ENCODE data around the gene PPP1R14B.

The PPP1R14B gene

DNA sequence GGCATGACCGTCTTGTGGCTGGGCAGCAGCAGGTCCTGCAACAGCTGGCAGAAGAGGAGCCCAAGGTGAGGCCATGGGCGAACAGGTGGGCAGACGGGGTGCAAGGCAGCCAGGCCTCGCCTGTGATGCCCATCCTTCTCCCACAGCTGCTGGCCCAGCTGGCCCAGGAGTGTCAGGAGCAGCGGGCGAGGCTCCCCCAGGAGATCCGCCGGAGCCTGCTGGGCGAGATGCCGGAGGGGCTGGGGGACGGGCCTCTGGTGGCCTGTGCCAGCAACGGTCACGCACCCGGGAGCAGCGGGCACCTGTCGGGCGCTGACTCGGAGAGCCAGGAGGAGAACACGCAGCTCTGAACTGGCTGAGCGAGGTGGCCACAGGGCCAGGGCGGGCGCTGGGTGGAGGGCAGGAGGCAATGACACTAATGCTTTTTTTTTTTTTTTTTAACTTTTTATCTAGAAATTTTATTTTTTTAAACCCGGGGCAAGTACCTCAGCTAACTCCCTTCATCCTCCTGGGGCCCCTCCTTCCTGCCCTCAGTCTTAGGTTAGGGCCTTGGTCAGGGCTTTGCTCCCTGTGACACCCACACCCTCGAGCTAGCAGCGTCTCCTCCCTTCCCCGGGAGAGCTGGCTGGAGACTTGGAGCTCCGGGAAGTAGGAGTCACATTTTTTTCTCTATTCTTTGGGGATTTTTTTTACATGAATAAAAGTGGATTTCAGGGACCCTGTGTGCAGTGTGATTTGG, 20.6 kb upstream of the PPP1R14B start:
- H3K9me3 ChIP-seq (ENCODE audit: control insufficient read depth in 5 of 5, low read length in 5 of 5) = peaks cover 0 to 3% (median 0%) of the 10 kb centered on the region in 5 donors
- peak overlapping the region in 4 of 5 donors; percentile 60 to 91 (median 86) for H3K9ac ChIP-seq (ENCODE audit: low read length in 5 of 5)
- H3K4me3 ChIP-seq (ENCODE audit: low read depth in 1 of 5, low read length in 5 of 5) = no peak overlapping the region
- H3K27ac ChIP-seq (ENCODE audit: low read depth, low read length) = peak overlapping the region; percentile 99
- peaks cover 26 to 47% (median 36%) of the 10 kb centered on the region in 5 donors for H3K4me1 ChIP-seq (ENCODE audit: control insufficient read depth in 5 of 5, insufficient read depth in 5 of 5, low read length in 5 of 5)
- H3K36me3 ChIP-seq (ENCODE audit: control insufficient read depth in 5 of 5, insufficient read depth in 5 of 5, low read length in 5 of 5) = peaks cover 0 to 41% (median 39%) of the 10 kb centered on the region in 5 donors
- H3K27me3 ChIP-seq (ENCODE audit: control insufficient read depth in 5 of 5, insufficient read depth in 4 of 5, low read length in 5 of 5) = peaks cover 0 to 13% (median 0%) of the 10 kb centered on the region in 5 donors

DNA sequence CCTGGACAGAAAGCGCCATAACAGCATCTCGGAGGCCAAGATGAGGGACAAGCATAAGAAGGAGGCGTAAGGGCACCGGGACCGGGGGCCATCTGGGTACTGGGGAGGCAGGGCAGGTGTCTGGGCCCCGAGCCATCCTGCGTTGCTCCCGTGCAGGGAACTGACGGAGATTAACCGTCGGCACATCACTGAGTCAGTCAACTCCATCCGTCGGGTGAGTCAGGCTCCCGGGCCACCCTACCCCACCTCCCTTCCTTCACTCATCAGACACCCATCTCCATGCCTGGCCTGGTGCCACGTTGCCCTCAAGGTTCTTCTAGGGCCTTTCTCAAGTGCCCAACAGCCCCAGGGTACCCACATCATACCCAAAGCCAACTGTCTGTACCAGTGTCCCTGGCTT, 19.6 kb upstream of the PPP1R14B start:
- no peak overlapping the region for H3K9ac ChIP-seq (ENCODE audit: low read length in 5 of 5)
- H3K4me1 ChIP-seq (ENCODE audit: control insufficient read depth in 5 of 5, insufficient read depth in 5 of 5, low read length in 5 of 5) = peaks cover 26 to 37% (median 28%) of the 10 kb centered on the region in 5 donors
- H3K4me3 ChIP-seq (ENCODE audit: low read depth in 1 of 5, low read length in 5 of 5) = no peak overlapping the region
- H3K9me3 ChIP-seq (ENCODE audit: control insufficient read depth in 5 of 5, low read length in 5 of 5) = peaks cover 0 to 3% (median 0%) of the 10 kb centered on the region in 5 donors
- H3K36me3 ChIP-seq (ENCODE audit: control insufficient read depth in 5 of 5, insufficient read depth in 5 of 5, low read length in 5 of 5) = peaks cover 0 to 51% (median 49%) of the 10 kb centered on the region in 5 donors
- H3K27ac ChIP-seq (ENCODE audit: low read depth, low read length) = no peak overlapping the region
- peaks cover 0 to 13% (median 0%) of the 10 kb centered on the region in 5 donors for H3K27me3 ChIP-seq (ENCODE audit: control insufficient read depth in 5 of 5, insufficient read depth in 4 of 5, low read length in 5 of 5)

DNA sequence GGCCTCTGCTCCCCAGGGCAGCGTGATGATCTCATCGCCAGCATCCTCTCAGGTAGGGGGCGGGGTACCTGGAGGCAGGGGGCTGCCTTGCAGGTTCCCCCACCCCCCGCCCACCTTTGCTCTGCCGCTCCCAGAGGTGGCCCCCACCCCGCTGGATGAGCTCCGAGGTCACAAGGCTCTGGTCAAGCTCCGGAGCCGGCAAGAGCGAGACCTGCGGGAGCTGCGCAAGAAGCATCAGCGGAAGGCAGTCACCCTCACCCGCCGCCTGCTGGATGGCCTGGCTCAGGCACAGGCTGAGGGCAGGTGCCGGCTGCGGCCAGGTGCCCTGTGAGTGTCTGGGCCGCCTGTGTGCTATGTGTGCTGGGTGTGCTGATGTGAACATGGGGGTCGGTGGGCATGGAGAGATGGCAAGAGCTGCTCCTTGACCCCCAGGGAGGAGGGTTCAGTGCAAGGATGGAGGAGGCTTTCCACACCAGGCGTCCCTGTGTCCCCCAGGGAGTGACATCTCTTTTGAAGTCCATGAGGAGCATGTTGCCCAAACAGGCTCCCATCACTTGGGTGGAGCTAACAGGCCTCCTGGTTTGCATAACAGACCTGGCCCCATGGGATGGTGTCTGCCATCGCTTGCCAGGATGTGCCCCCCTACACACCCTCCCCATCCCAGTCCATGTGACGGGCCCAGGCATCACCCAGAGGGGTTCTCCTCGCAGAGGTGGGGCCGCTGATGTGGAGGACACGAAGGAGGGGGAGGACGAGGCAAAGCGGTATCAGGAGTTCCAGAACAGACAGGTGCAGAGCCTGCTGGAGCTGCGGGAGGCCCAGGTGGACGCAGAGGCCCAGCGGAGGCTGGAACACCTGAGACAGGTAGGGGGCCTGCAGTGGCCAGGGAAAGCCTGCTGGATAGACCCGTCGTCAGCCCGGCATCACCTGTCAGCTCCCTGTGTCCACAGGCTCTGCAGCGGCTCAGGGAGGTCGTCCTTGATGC, 18.7 kb upstream of the PPP1R14B start:
- H3K9me3 ChIP-seq (ENCODE audit: control insufficient read depth in 5 of 5, low read length in 5 of 5) = no peaks in the 10 kb centered on the region
- no peak overlapping the region for H3K9ac ChIP-seq (ENCODE audit: low read length in 5 of 5)
- H3K27ac ChIP-seq (ENCODE audit: low read depth, low read length) = no peak overlapping the region
- H3K36me3 ChIP-seq (ENCODE audit: control insufficient read depth in 5 of 5, insufficient read depth in 5 of 5, low read length in 5 of 5) = peaks cover 0 to 56% (median 52%) of the 10 kb centered on the region in 5 donors
- no peak overlapping the region for H3K4me3 ChIP-seq (ENCODE audit: low read depth in 1 of 5, low read length in 5 of 5)
- peaks cover 17 to 34% (median 26%) of the 10 kb centered on the region in 5 donors for H3K4me1 ChIP-seq (ENCODE audit: control insufficient read depth in 5 of 5, insufficient read depth in 5 of 5, low read length in 5 of 5)
- peaks cover 0 to 5% (median 0%) of the 10 kb centered on the region in 5 donors for H3K27me3 ChIP-seq (ENCODE audit: control insufficient read depth in 5 of 5, insufficient read depth in 4 of 5, low read length in 5 of 5)

DNA sequence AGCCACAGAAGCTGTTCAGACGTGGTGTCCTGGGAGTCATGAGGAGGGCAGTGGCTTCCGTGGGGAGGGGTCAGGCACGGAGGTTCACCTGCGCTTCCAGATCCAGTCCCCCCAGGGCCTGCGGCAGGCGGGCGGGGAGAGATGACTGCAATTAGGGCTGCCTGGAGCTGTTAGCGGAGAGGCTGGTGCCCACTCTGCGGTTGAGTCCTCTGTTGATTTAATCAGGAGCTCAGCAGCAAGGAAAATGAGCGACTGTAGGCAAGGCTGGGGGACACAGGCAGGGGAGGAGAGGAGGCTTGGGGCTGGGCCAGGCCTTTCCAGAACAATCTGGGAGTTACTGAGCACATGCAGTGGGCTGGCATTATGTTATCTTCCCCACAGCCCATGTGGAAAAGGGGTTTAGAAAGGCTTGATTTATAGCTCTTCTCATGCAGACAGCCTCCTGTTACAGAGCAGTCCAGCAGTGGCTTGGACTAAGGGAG, 17.7 kb upstream of the PPP1R14B start:
- H3K9me3 ChIP-seq (ENCODE audit: control insufficient read depth in 5 of 5, low read length in 5 of 5) = no peaks in the 10 kb centered on the region
- H3K36me3 ChIP-seq (ENCODE audit: control insufficient read depth in 5 of 5, insufficient read depth in 5 of 5, low read length in 5 of 5) = peaks cover 0 to 67% (median 62%) of the 10 kb centered on the region in 5 donors
- no peaks in the 10 kb centered on the region for H3K27me3 ChIP-seq (ENCODE audit: control insufficient read depth in 5 of 5, insufficient read depth in 4 of 5, low read length in 5 of 5)
- H3K9ac ChIP-seq (ENCODE audit: low read length in 5 of 5) = no peak overlapping the region
- no peak overlapping the region for H3K4me3 ChIP-seq (ENCODE audit: low read depth in 1 of 5, low read length in 5 of 5)
- no peak overlapping the region for H3K27ac ChIP-seq (ENCODE audit: low read depth, low read length)
- peaks cover 10 to 28% (median 23%) of the 10 kb centered on the region in 5 donors for H3K4me1 ChIP-seq (ENCODE audit: control insufficient read depth in 5 of 5, insufficient read depth in 5 of 5, low read length in 5 of 5)

DNA sequence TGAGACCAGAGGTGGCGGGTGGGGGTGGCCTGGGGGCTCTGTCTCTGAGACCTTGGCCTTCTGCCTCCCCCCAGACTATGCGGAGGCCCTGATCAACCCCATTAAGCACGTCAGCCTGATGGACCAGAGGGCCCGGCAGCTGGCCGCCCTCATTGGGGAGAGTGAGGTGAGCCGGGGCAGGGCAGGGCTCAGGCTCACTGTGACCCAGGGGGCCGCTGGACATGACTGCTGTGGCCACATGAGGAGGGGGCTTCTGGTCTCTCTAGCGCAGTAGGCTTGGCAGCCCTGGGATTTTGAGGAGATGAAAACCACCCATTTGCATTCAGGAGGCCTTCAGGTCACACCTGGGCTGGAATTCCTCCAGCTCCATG, 17.2 kb upstream of the PPP1R14B start:
- H3K36me3 ChIP-seq (ENCODE audit: control insufficient read depth in 5 of 5, insufficient read depth in 5 of 5, low read length in 5 of 5) = peaks cover 0 to 72% (median 67%) of the 10 kb centered on the region in 5 donors
- no peak overlapping the region for H3K27ac ChIP-seq (ENCODE audit: low read depth, low read length)
- no peaks in the 10 kb centered on the region for H3K9me3 ChIP-seq (ENCODE audit: control insufficient read depth in 5 of 5, low read length in 5 of 5)
- no peak overlapping the region for H3K4me3 ChIP-seq (ENCODE audit: low read depth in 1 of 5, low read length in 5 of 5)
- H3K27me3 ChIP-seq (ENCODE audit: control insufficient read depth in 5 of 5, insufficient read depth in 4 of 5, low read length in 5 of 5) = no peaks in the 10 kb centered on the region
- peaks cover 9 to 23% (median 20%) of the 10 kb centered on the region in 5 donors for H3K4me1 ChIP-seq (ENCODE audit: control insufficient read depth in 5 of 5, insufficient read depth in 5 of 5, low read length in 5 of 5)
- no peak overlapping the region for H3K9ac ChIP-seq (ENCODE audit: low read length in 5 of 5)

DNA sequence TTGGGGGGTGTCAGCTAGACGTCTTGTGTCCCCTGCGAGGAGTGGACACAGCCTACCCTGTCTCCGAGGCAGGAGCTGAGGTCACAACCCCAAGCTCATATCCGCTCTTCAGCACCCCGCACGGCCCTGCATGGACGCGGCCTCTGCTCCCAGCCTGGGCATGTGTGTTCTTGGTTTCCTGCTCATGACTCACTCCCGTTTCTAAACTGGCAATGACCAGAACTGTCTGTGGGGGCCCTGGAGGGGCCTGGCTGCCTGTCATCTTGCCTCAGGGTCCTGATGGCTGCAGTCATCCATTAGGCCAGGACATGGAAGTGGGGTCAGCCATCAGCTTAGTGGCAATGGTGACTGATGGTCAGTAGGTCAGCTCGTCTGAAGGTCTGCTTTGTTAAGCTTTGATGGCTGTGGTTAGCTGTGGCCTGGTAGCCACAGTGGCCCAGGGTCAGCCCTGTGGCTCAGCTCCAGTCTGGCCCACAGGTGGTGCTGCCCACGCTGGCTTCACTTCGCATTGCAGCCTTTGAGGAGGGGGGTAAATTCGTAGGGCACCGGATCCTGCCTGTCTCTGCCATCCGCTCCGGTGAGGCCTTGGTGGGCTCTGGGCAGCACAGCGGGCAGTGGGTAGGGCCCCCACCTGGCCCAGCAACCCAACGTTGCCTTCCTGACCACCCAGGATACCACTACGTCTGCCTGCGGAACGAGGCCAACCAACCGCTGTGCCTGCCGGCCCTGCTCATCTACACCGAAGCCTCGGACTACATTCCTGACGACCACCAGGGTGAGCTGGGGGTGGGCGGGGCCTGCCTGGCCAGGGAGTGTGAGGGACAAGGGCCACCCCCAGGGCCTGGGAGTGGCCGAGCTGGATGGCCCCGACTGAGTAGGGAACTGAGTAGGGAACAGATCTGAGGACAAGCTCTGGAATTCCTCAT, 16.5 kb upstream of the PPP1R14B start:
- H3K36me3 ChIP-seq (ENCODE audit: control insufficient read depth in 5 of 5, insufficient read depth in 5 of 5, low read length in 5 of 5) = peaks cover 0 to 78% (median 73%) of the 10 kb centered on the region in 5 donors
- H3K27ac ChIP-seq (ENCODE audit: low read depth, low read length) = no peak overlapping the region
- no peaks in the 10 kb centered on the region for H3K9me3 ChIP-seq (ENCODE audit: control insufficient read depth in 5 of 5, low read length in 5 of 5)
- no peaks in the 10 kb centered on the region for H3K27me3 ChIP-seq (ENCODE audit: control insufficient read depth in 5 of 5, insufficient read depth in 4 of 5, low read length in 5 of 5)
- peaks cover 3 to 17% (median 13%) of the 10 kb centered on the region in 5 donors for H3K4me1 ChIP-seq (ENCODE audit: control insufficient read depth in 5 of 5, insufficient read depth in 5 of 5, low read length in 5 of 5)
- no peak overlapping the region for H3K4me3 ChIP-seq (ENCODE audit: low read depth in 1 of 5, low read length in 5 of 5)
- no peak overlapping the region for H3K9ac ChIP-seq (ENCODE audit: low read length in 5 of 5)

DNA sequence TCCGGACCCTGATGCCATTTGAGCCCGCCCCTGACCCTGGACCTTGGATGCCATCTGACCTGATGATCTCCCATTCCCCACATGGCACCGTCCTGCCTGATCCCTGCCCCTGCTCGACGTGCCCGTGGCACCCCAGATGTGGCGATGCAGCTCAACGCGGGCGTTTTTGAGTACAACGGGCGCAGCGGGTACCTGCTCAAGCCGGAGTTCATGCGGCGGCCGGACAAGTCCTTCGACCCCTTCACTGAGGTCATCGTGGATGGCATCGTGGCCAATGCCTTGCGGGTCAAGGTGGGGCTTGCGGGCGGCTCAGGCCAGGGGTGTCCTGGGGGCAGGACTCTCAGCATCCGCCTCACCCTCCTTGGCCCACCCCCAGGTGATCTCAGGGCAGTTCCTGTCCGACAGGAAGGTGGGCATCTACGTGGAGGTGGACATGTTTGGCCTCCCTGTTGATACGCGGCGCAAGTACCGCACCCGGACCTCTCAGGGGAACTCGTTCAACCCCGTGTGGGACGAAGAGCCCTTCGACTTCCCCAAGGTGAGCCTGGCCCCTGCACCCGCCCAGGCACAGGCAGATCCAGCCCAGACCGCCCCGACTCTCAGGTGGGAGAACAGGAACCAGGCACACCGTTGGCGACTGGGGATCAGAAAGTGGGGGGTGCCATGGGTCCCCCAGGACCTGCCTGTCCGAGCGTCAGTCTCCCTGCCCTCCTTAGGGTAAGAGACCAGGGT, 15.7 kb upstream of the PPP1R14B start:
- H3K36me3 ChIP-seq (ENCODE audit: control insufficient read depth in 5 of 5, insufficient read depth in 5 of 5, low read length in 5 of 5) = peaks cover 0 to 85% (median 78%) of the 10 kb centered on the region in 5 donors
- no peaks in the 10 kb centered on the region for H3K27me3 ChIP-seq (ENCODE audit: control insufficient read depth in 5 of 5, insufficient read depth in 4 of 5, low read length in 5 of 5)
- no peaks in the 10 kb centered on the region for H3K9me3 ChIP-seq (ENCODE audit: control insufficient read depth in 5 of 5, low read length in 5 of 5)
- peaks cover 0 to 8% (median 5%) of the 10 kb centered on the region in 5 donors for H3K4me1 ChIP-seq (ENCODE audit: control insufficient read depth in 5 of 5, insufficient read depth in 5 of 5, low read length in 5 of 5)
- no peak overlapping the region for H3K27ac ChIP-seq (ENCODE audit: low read depth, low read length)
- no peak overlapping the region for H3K9ac ChIP-seq (ENCODE audit: low read length in 5 of 5)
- no peak overlapping the region for H3K4me3 ChIP-seq (ENCODE audit: low read depth in 1 of 5, low read length in 5 of 5)

DNA sequence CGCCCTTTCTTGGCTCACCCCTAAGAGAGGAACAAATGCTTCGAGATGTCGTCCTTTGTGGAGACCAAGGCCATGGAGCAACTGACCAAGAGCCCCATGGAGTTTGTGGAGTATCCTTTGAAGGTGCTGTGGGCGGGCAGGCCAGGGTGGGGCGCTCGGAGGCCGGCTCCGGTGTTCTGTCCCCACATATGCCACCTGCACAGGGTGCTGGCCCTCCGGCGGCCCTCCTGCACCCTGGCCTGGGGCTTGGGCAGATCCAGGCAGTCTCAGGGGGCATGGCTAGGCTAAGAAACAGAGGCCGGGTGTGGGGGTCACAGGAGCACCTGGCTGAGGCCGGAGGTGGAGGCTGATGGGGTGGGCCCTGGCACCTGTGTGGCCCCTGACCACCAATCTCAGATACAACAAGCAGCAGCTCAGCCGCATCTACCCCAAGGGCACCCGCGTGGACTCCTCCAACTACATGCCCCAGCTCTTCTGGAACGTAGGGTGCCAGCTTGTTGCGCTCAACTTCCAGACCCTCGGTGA, 14.9 kb upstream of the PPP1R14B start:
- peaks cover 0 to 91% (median 80%) of the 10 kb centered on the region in 5 donors for H3K36me3 ChIP-seq (ENCODE audit: control insufficient read depth in 5 of 5, insufficient read depth in 5 of 5, low read length in 5 of 5)

More for the DNA sequence above, 14.9 kb upstream of the PPP1R14B start:
- Histone ChIP-seq H3K27ac (ENCODE audit: low read depth, low read length) (no peak overlapping the region), H3K4me1 (ENCODE audit: control insufficient read depth in 5 of 5, insufficient read depth in 5 of 5, low read length in 5 of 5) (peaks cover 0 to 2% (median 0%) of the 10 kb centered on the region in 5 donors), H3K27me3 (ENCODE audit: control insufficient read depth in 5 of 5, insufficient read depth in 4 of 5, low read length in 5 of 5) (no peaks in the 10 kb centered on the region), H3K9ac (ENCODE audit: low read length in 5 of 5) (no peak overlapping the region), H3K9me3 (ENCODE audit: control insufficient read depth in 5 of 5, low read length in 5 of 5) (no peaks in the 10 kb centered on the region), H3K4me3 (ENCODE audit: low read depth in 1 of 5, low read length in 5 of 5) (no peak overlapping the region)

Data from subcutaneous abdominal adipose tissue (tissue), 5 donors.